HEK293 (cell line): Measurements from ENCODE around the gene ATP2A3.

Experiments
- PBX3 ChIP-seq: sonication (generic); formaldehyde crosslinking; IDR thresholded peaks from 2 replicates; pipeline ENCODE4 v1.8.1; 2022; ENCODE audit warnings: mild to moderate bottlenecking, moderate library complexity, missing genetic modification reagents
- RBAK ChIP-seq: fragments of 450-650 bp; formaldehyde crosslinking; IDR thresholded peaks from 2 replicates; pipeline ENCODE4 v1.5.1; 2016; ENCODE audit warnings: missing biosample characterization, missing genetic modification characterization
- SP3 ChIP-seq: fragments of 450-650 bp; formaldehyde crosslinking; IDR thresholded peaks from 2 replicates; pipeline ENCODE4 v1.5.1; 2016; ENCODE audit warnings: missing biosample characterization, missing genetic modification characterization
- ZBTB49 ChIP-seq: fragments of 450-650 bp; formaldehyde crosslinking; IDR thresholded peaks from 2 replicates; pipeline ENCODE4 v1.5.1; 2016; ENCODE audit warnings: missing biosample characterization, missing genetic modification characterization, low read depth
- ZBTB8A ChIP-seq: fragments of 450-650 bp; formaldehyde crosslinking; IDR thresholded peaks from 2 replicates; pipeline ENCODE4 v1.5.1; 2016; ENCODE audit warnings: missing biosample characterization, missing genetic modification characterization
- ZNF121 ChIP-seq: fragments of 450-650 bp; formaldehyde crosslinking; IDR thresholded peaks from 2 replicates; pipeline ENCODE4 v1.5.1; 2016; ENCODE audit warnings: missing biosample characterization, missing genetic modification characterization
- ZNF140 ChIP-seq: fragments of 450-650 bp; formaldehyde crosslinking; IDR thresholded peaks from 2 replicates; pipeline ENCODE4 v1.5.1; 2016; ENCODE audit warnings: missing biosample characterization, missing genetic modification characterization
- ZNF148 ChIP-seq: fragments of 450-650 bp; formaldehyde crosslinking; IDR thresholded peaks from 2 replicates; pipeline ENCODE4 v1.5.0; 2017; ENCODE audit warnings: missing biosample characterization, missing genetic modification characterization, borderline replicate concordance
- ZNF16 ChIP-seq: fragments of 450-650 bp; formaldehyde crosslinking; IDR thresholded peaks from 2 replicates; pipeline ENCODE4 v1.5.1; 2016; ENCODE audit warnings: low read depth, missing biosample characterization, missing genetic modification characterization
- ZNF169 ChIP-seq: fragments of 450-650 bp; formaldehyde crosslinking; IDR thresholded peaks from 2 replicates; pipeline ENCODE4 v1.5.1; 2016; ENCODE audit warnings: missing biosample characterization, missing genetic modification characterization
- ZNF23 ChIP-seq: fragments of 450-650 bp; formaldehyde crosslinking; IDR thresholded peaks from 2 replicates; pipeline ENCODE4 v1.5.1; 2016; ENCODE audit warnings: missing biosample characterization, missing genetic modification characterization, borderline replicate concordance
- ZNF354C ChIP-seq: fragments of 450-650 bp; formaldehyde crosslinking; IDR thresholded peaks from 2 replicates; pipeline ENCODE4 v1.5.1; 2016; ENCODE audit warnings: missing biosample characterization, missing genetic modification characterization, low read depth, borderline replicate concordance
- ZNF391 ChIP-seq: fragments of 450-650 bp; formaldehyde crosslinking; IDR thresholded peaks from 2 replicates; pipeline ENCODE4 v1.5.1; 2016; ENCODE audit warnings: low read depth, missing biosample characterization, missing genetic modification characterization, borderline replicate concordance
- ZNF423 ChIP-seq: fragments of 450-650 bp; formaldehyde crosslinking; IDR thresholded peaks from 2 replicates; pipeline ENCODE4 v1.5.1; 2016; ENCODE audit warnings: missing biosample characterization, missing genetic modification characterization
- ZNF518A ChIP-seq: fragments of 450-650 bp; formaldehyde crosslinking; conservative IDR thresholded peaks from 2 replicates; pipeline ENCODE4 v1.5.1; 2016; ENCODE audit warnings: low read depth, missing biosample characterization, missing genetic modification characterization
- ZNF558 ChIP-seq: fragments of 450-650 bp; formaldehyde crosslinking; IDR thresholded peaks from 2 replicates; pipeline ENCODE4 v1.5.1; 2016; ENCODE audit warnings: missing biosample characterization, missing genetic modification characterization
- ZNF677 ChIP-seq: fragments of 450-650 bp; IDR thresholded peaks from 2 replicates; pipeline ENCODE4 v1.5.0; 2018; ENCODE audit warnings: missing biosample characterization, mild to moderate bottlenecking, missing genetic modification characterization, moderate library complexity
- ZNF692 ChIP-seq: fragments of 450-650 bp; formaldehyde crosslinking; IDR thresholded peaks from 2 replicates; pipeline ENCODE4 v1.5.1; 2016; ENCODE audit warnings: missing biosample characterization, missing genetic modification characterization
- ZNF704 ChIP-seq: fragments of 450-650 bp; formaldehyde crosslinking; IDR thresholded peaks from 2 replicates; pipeline ENCODE4 v1.5.1; 2016; ENCODE audit warnings: missing biosample characterization, missing genetic modification characterization
- ZNF76 ChIP-seq: fragments of 450-650 bp; formaldehyde crosslinking; IDR thresholded peaks from 2 replicates; pipeline ENCODE4; 2016; ENCODE audit warnings: low read depth, missing biosample characterization, missing genetic modification characterization, borderline replicate concordance
- ZNF768 ChIP-seq: fragments of 450-650 bp; formaldehyde crosslinking; IDR thresholded peaks from 2 replicates; pipeline ENCODE4 v1.5.1; 2018; ENCODE audit warnings: missing biosample characterization, mild to moderate bottlenecking, missing genetic modification characterization
- ZNF791 ChIP-seq: fragments of 450-650 bp; formaldehyde crosslinking; IDR thresholded peaks from 2 replicates; pipeline ENCODE4 v1.5.1; 2016; ENCODE audit warnings: missing biosample characterization, missing genetic modification characterization
- ZNF837 ChIP-seq: fragments of 450-650 bp; formaldehyde crosslinking; IDR thresholded peaks from 2 replicates; pipeline ENCODE4 v1.5.1; 2016; ENCODE audit warnings: missing biosample characterization, missing genetic modification characterization

Gene ATP2A3

GRCh38 chr17:3983606-3984484, 19.6 kb upstream of the ATP2A3 start (continued):
- no peak for TF ChIP-seq ZNF354C (tag by site-specific recombination)
- no peak for TF ChIP-seq ZBTB49 (tag by site-specific recombination)
- TF ChIP-seq ZNF518A (tag by site-specific recombination), result peak; percentile 91
- no peak for TF ChIP-seq ZNF768 (tag by site-specific recombination)
- no peak for TF ChIP-seq ZNF677 (tag by site-specific recombination)
- TF ChIP-seq ZNF121 (tag by site-specific recombination), result no peak
- TF ChIP-seq ZNF169 (tag by site-specific recombination), result no peak
- peak; percentile 78; the same call in 1 of the 2 replicates for TF ChIP-seq ZNF140
- peak; percentile 78; the same call in 1 of the 2 replicates for TF ChIP-seq ZNF791 (tag by site-specific recombination)
- TF ChIP-seq ZNF837 (tag by site-specific recombination), result no peak
- TF ChIP-seq ZNF23 (tag by site-specific recombination), result no peak
- no peak for TF ChIP-seq ZNF16 (tag by site-specific recombination)
- TF ChIP-seq ZNF148 (tag by site-specific recombination), result no peak
- TF ChIP-seq SP3 (tag by site-specific recombination), result no peak
- TF ChIP-seq ZBTB8A, result peak; percentile 72
- TF ChIP-seq ZNF692 (tag by site-specific recombination), result no peak
- no peak for TF ChIP-seq ZNF423 (tag by site-specific recombination)
- no peak for TF ChIP-seq ZNF76 (tag by site-specific recombination)
- TF ChIP-seq PBX3 (CRISPR knock-in tag), result no peak
- TF ChIP-seq RBAK (tag by site-specific recombination), result peak; percentile 66; the same call in 1 of the 2 replicates
- peak; percentile 86 for TF ChIP-seq ZNF558 (tag by site-specific recombination)
- no peak for TF ChIP-seq ZNF704 (tag by site-specific recombination)
- TF ChIP-seq ZNF391 (tag by site-specific recombination), result no peak
